D721Med (cell line): ENCODE results near the gene CAMK2A.

Experiments
- DNase-seq: peaks from one replicate; pipeline ENCODE4 v3.0.0; 2011; ENCODE audit warnings: low spot score; ENCODE audit not compliant: insufficient read length
- FAIRE-seq: peaks from 2 replicates; lab custom pipeline; 2011; peaks lifted over from hg19 to GRCh38; lab: Jason Lieb, UNC
- CTCF ChIP-seq: IDR thresholded peaks from 2 replicates; pipeline ENCODE4 v1.5.1; 2012; ENCODE audit warnings: mild to moderate bottlenecking, control low read depth; ENCODE audit not compliant: insufficient read depth; ENCODE audit errors: missing control alignments

Gene CAMK2A

GRCh38 chr5:150305557-150305956 lies 16.0 kb upstream of the CAMK2A start:
- DNase-seq (no peak), FAIRE-seq (no peak)
- no peak for TF ChIP-seq CTCF

DNA sequence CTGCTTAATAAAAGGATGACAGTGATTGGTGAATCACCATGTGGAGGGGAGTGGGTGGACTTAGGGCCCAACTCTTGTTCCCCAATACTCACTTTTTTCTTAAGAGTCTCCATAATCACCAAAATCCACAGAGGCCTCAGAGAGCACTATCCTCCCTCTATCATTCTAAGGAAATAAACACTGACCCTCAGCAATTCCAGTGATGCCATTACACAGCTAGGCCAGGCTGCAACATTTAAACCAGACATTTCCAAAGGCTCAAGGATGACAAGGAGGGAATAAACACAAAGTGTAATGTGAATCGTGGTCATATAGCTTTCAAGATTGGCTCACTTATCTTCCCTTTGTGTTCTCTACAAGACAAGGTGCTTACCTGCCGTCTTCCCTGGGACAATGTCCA lies 15.5 kb upstream of the CAMK2A start:
- TF ChIP-seq CTCF = no peak
- FAIRE-seq (no peak), DNase-seq (no peak)

GRCh38 chr5:150304481-150305081 lies 15.0 kb upstream of the CAMK2A start:
- no peak for DNase-seq
- no peak for TF ChIP-seq CTCF
- no peak for FAIRE-seq

- FAIRE-seq (no peak), DNase-seq (no peak)
- no peak for TF ChIP-seq CTCF
Observed at GRCh38 chr5:150303660-150304386, 14.2 kb upstream of the CAMK2A start.

- no peak for TF ChIP-seq CTCF
- DNase-seq = no peak
- no peak for FAIRE-seq
Observed at GRCh38 chr5:150303070-150303615, 13.6 kb upstream of the CAMK2A start.

DNA sequence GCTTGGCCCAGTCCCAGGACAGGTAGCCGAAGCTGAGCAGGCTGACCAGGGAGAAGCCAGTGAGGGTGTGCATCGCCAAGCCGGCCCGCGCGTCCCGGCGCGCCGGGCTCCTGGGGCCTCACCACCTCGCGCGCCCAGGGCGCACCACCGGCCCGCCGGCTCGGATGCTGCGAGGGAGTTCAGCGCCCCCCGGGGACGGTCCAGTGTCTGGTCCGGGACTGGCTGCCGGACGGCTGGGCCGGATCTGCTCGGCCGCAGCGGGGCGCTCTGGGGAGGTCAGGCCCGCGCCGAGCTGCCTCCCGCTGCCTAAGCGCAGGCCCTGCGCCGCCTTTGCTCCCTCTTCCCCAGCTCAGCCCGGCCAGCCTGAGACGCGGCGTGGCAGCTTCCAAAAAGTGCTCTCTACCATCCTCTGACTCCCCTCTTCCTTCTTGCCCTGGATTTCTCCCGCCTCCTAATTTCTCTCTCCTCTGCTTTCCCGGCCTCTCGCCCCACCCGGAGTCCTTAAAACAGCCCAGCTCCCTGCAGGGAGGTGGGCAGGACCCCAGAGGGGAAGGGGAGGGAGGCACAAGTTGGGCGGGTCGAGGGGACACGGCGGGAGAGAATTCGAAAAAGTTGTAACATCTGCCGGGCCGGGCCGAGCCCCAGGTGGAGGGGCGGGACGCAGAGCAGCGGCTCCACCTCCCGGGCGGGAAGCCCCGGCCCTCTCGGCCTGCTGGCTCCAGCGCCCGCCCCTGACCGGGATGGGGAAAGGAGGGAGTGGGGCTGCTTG lies 12.9 kb upstream of the CAMK2A start, which contains the start of gene ARSI:
Gene ARSI, minus strand, starts transcription at position 605 of the 769 bp plus-strand sequence. Its CDS starts 532 bp downstream, at position 73.
- DNase-seq = no peak
- FAIRE-seq = no peak

More for the DNA sequence above, 12.9 kb upstream of the CAMK2A start, which contains the start of gene ARSI:
- no peak for TF ChIP-seq CTCF
